Measurements from ENCODE around the gene SLC44A5.
"Not testable (repeated sequence)": the region's sequence is repeated elsewhere in the genome, so short reads cannot be mapped to it uniquely, and the experiment has no call there.

Gene SLC44A5

GRCh38 chr1:75265792-75266191 lies 345.1 kb downstream of the SLC44A5 start:
- no peaks in the 10 kb centered on the region for H3K9me3 ChIP-seq
- no peaks in the 10 kb centered on the region for H3K27me3 ChIP-seq
- no peak overlapping the region for H3K4me3 ChIP-seq (ENCODE audit: low read depth in 1 of 2, low read length in 1 of 2)
- H3K36me3 ChIP-seq, result no peaks in the 10 kb centered on the region
- H3K4me1 ChIP-seq (ENCODE audit: control insufficient read depth in 1 of 2, insufficient read depth in 1 of 2, low read depth in 1 of 2, low read length in 1 of 2), result no peaks in the 10 kb centered on the region
- no peak for TF ChIP-seq CTCF (IDR thresholded peaks at IDR 0.05)
- no peak overlapping the region for H3K27ac ChIP-seq

GRCh38 chr1:75264112-75264511 lies 346.8 kb downstream of the SLC44A5 start:
- no peak for TF ChIP-seq CTCF (IDR thresholded peaks at IDR 0.05)
- Histone ChIP-seq H3K9me3 (no peaks in the 10 kb centered on the region), H3K4me3 (ENCODE audit: low read depth in 1 of 2, low read length in 1 of 2) (no peak overlapping the region), H3K4me1 (ENCODE audit: control insufficient read depth in 1 of 2, insufficient read depth in 1 of 2, low read depth in 1 of 2, low read length in 1 of 2) (no peaks in the 10 kb centered on the region), H3K27me3 (no peaks in the 10 kb centered on the region), H3K36me3 (no peaks in the 10 kb centered on the region), H3K27ac (no peak overlapping the region)

GRCh38 chr1:75263616-75264015 lies 347.3 kb downstream of the SLC44A5 start:
- not testable (repeated sequence) for H3K9me3 ChIP-seq; H3K4me3 ChIP-seq (ENCODE audit: low read depth in 1 of 2, low read length in 1 of 2)

GRCh38 chr1:75261946-75262345 lies 349.0 kb downstream of the SLC44A5 start:
- H3K4me3 ChIP-seq (ENCODE audit: low read depth in 1 of 2, low read length in 1 of 2); H3K9me3 ChIP-seq; H3K27ac ChIP-seq; H3K36me3 ChIP-seq; H3K4me1 ChIP-seq (ENCODE audit: control insufficient read depth in 1 of 2, insufficient read depth in 1 of 2, low read depth in 1 of 2, low read length in 1 of 2); H3K27me3 ChIP-seq: not testable (repeated sequence)

More at GRCh38 chr1:75263616-75264015, 347.3 kb downstream of the SLC44A5 start:
- H3K36me3 ChIP-seq; H3K27me3 ChIP-seq; H3K27ac ChIP-seq; H3K4me1 ChIP-seq (ENCODE audit: control insufficient read depth in 1 of 2, insufficient read depth in 1 of 2, low read depth in 1 of 2, low read length in 1 of 2): not testable (repeated sequence)

- H3K27me3 ChIP-seq, result no peaks in the 10 kb centered on the region
- H3K27ac ChIP-seq, result no peak overlapping the region
- TF ChIP-seq CTCF (IDR thresholded peaks at IDR 0.05), result no peak
- no peaks in the 10 kb centered on the region for H3K9me3 ChIP-seq
- no peaks in the 10 kb centered on the region for H3K4me1 ChIP-seq (ENCODE audit: control insufficient read depth in 1 of 2, insufficient read depth in 1 of 2, low read depth in 1 of 2, low read length in 1 of 2)
- no peaks in the 10 kb centered on the region for H3K36me3 ChIP-seq
- no peak overlapping the region for H3K4me3 ChIP-seq (ENCODE audit: low read depth in 1 of 2, low read length in 1 of 2)
Observed at GRCh38 chr1:75258351-75258750, 352.6 kb downstream of the SLC44A5 start.

- TF ChIP-seq CTCF (IDR thresholded peaks at IDR 0.05), result no peak
- H3K27ac ChIP-seq, result no peak overlapping the region
- H3K4me3 ChIP-seq (ENCODE audit: low read depth in 1 of 2, low read length in 1 of 2), result no peak overlapping the region
- no peaks in the 10 kb centered on the region for H3K36me3 ChIP-seq
- no peaks in the 10 kb centered on the region for H3K9me3 ChIP-seq
- H3K27me3 ChIP-seq, result no peaks in the 10 kb centered on the region
- H3K4me1 ChIP-seq (ENCODE audit: control insufficient read depth in 1 of 2, insufficient read depth in 1 of 2, low read depth in 1 of 2, low read length in 1 of 2), result no peaks in the 10 kb centered on the region
Observed at GRCh38 chr1:75257424-75257823, 353.5 kb downstream of the SLC44A5 start.

- H3K27ac ChIP-seq, result not testable (repeated sequence)
Observed at GRCh38 chr1:75250114-75250513, 360.8 kb downstream of the SLC44A5 start.

More at GRCh38 chr1:75250114-75250513, 360.8 kb downstream of the SLC44A5 start:
- H3K9me3 ChIP-seq; H3K27me3 ChIP-seq; H3K36me3 ChIP-seq; H3K4me1 ChIP-seq (ENCODE audit: control insufficient read depth in 1 of 2, insufficient read depth in 1 of 2, low read depth in 1 of 2, low read length in 1 of 2); H3K4me3 ChIP-seq (ENCODE audit: low read depth in 1 of 2, low read length in 1 of 2): not testable (repeated sequence)

Measured in neutrophil (primary cell).